GM18870 (cell line): ENCODE data around the gene ZDHHC14.
A peak's percentile ranks its signal among the peaks of the same experiment; 100 is the strongest.
"Not testable (repeated sequence)": the region's sequence is repeated elsewhere in the genome, so short reads cannot be mapped to it uniquely, and the experiment has no call there.

Experiments used
- ATAC-seq: cut with Tn5 transposase; IDR thresholded peaks from one replicate; pipeline ENCODE4 v1.9.1; 2021; ENCODE audit warnings: moderate library complexity; ENCODE audit not compliant: unreplicated experiment

The ZDHHC14 gene

DNA sequence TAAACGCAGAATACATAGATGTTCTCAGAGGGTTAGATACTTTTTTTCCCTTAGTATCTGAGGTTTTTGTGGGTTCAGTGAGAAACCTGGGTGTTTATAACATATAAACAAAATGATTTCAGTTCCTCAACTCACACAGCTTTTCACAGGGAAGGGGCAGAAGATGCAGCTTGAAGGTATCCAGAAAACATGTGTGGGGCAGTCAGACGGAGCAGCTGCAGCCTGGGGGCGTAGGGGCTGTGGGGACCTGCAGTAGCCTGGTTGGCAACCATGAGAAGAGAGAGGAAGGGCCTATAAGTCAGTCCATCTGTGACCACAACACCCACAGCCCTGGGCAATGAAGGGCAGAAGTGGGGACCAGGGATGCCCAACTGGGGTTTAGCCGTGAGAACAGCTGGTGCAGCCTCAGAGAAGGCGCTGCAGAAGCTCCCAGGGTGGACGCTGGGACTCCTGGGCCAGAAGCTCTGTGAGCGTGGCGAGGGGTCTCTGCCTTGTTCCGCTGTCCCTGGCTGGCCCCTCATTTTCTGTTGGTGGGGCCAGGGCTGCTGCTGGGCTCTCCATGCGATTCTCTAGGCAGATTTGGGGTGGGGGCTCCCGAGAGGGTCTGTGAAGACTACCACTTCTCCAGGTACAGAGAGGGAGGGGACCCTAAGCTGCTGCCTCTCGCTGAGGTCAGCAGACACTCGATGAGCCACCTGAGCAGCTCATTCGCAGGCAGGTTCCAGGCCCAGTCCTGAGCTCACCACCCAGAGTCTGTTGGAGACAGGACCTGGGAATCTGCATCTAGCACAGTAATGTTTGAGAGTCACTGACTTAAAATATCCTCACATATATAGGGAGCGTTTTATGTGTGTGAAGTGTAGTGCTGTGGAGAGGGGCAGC lies 181.2 kb downstream of the ZDHHC14 start:
- peak; percentile 44 for ATAC-seq

DNA sequence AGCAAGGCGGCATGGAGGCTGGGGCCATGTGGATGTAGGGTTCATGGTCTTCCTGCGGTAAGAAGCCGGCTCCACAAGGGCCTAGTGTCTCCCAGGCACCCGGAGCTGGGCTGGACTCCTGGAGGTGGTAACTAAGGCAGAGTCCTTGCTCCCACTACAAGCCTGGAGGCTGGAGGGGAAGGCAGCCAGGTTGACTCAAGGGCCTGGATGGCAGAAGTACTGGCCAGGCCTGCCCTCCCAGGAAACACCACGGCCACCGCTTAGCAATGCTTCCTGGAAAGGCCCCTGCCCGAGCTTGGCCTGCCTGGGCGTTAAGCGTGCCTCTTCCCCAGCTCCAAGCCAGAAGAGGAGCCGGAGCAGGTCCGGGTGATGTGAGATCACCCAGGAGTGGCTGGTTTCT lies 182.0 kb downstream of the ZDHHC14 start:
- ATAC-seq: no peak

DNA sequence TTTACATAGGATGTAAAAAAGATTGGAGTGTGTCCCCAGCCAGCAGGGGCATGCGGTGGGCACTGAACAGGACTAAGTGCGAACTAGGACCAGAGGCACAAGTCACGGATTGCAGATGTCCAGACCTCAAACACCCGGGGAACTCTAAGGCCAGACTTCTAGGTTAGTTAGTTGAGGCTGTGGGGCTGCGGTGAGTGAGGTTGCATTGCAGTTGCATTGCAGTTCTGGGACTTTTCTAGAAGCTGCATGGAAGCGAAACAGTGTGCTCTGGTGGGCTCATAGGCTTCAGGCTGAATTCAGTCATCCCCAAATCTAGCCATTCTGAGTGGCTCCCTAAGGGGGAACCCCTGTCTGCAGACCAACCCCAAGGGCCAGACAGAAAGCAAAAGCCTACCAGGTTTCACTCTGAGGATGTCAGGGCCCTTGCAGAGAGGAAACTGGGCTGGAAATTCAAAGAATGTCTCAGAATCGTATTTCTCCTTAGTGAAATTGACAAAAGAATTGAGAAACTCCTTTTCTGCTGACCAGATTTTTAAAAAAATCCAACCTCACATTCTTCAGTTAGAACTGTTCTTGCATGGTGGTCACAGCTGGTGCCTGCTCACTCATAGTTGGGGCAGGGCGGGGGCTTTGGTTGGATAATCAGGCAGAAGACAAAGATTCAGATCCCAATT lies 182.8 kb downstream of the ZDHHC14 start:
- ATAC-seq: peak; percentile 75

GRCh38 chr6:157568702-157569101 lies 187.7 kb downstream of the ZDHHC14 start:
- no peak for ATAC-seq

DNA sequence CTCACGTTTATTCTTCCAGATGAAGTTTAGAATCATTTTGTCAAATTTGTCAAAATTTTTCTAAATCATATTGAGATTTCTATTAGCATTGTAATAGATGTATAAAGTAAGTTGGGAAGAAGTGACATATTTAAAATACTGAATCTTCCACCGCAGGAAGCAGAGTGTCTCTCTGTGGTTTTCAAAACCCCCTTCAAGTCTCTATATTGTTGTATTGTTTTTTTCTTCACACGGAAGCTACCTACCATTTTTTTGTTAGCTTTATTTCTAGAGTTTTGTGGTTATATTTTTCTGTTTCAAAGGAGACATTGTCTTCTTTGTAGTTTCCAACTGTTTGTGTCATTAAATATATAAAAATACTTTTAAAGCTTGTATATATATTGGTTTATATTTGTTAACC lies 188.6 kb downstream of the ZDHHC14 start:
- peak; percentile 56 for ATAC-seq

- ATAC-seq: no peak
Observed at GRCh38 chr6:157570104-157570503, 189.1 kb downstream of the ZDHHC14 start.

- ATAC-seq: no peak
Observed at GRCh38 chr6:157570752-157571151, 189.8 kb downstream of the ZDHHC14 start.

DNA sequence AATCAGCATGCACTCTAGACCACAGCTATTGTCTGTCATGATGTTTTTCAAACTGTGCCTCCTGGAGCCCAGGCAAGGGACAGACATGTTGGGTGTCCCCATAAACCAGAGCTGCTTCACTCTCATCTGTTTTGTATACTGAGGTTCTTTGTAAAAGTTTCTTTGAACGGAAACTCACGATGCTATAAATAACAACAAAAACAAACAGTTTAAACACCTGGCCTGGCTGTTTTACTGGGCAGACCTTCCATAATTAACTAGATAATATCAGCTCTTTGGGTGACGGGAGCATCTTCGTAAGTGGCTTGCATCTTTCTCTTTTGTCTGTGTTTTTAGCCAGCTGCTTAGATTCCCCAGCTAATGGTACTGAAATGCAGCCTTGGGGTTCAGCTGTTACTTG lies 190.3 kb downstream of the ZDHHC14 start:
- peak; percentile 53 for ATAC-seq

DNA sequence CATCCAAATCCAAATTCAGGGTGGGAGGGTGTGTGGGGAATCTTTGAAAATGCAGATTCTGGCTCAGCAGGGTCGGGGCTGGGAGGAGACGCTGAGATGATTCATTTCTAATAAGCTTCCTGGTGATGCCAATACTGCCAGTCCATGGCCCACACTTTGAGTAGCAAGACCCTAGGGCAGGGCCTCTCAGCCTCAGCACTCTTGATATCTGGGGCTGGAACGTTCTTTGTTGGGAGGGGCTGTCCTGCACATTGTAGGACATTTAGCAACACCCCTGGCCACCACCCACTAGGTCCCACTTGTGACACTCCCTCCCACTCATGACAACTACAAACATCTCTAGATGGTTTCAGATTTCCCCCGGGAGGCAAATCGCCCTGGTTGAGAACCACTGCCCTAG lies 191.0 kb downstream of the ZDHHC14 start:
- no peak for ATAC-seq

GRCh38 chr6:157574851-157575424 lies 193.9 kb downstream of the ZDHHC14 start:
- ATAC-seq: no peak

GRCh38 chr6:157575436-157576145 lies 194.6 kb downstream of the ZDHHC14 start:
- ATAC-seq: no peak

DNA sequence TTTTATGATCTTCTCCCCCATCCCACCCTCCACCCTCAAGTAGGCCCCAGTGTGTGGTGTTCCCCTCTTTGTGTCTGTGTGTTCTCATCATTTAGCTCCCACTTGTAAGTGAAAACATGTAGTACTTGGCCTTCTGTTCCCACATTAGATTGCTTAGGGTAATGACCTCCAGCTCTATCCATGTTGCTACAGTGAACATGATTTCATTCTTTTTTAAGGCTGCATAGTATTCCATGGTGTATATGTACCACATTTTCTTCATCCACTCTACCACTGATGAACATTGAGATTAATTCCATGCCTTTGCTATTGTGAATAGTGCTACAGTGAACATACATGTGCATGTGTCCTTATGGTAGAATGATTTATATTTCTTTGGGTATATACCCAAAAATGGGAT lies 196.0 kb downstream of the ZDHHC14 start:
- ATAC-seq: not testable (repeated sequence)

DNA sequence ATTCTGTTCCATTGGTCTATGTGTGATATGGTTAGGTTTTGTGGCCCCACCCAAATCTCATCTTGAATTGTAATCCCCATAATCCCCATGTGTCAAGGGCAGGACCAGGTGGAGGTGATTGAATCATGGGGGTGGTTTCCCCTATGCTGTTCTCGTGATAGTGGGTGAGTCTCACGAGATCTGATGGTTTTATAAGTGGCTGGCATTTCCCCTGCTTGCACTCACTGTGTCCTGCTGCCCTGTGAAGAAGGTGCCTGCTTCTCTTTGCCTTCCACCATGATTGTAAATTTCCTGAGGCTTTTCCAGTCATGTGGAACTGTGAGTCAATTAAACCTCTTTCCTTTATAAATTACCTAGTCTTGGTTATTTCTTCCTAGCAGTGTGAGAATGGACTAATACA lies 197.5 kb downstream of the ZDHHC14 start:
- ATAC-seq: not testable (repeated sequence)

DNA sequence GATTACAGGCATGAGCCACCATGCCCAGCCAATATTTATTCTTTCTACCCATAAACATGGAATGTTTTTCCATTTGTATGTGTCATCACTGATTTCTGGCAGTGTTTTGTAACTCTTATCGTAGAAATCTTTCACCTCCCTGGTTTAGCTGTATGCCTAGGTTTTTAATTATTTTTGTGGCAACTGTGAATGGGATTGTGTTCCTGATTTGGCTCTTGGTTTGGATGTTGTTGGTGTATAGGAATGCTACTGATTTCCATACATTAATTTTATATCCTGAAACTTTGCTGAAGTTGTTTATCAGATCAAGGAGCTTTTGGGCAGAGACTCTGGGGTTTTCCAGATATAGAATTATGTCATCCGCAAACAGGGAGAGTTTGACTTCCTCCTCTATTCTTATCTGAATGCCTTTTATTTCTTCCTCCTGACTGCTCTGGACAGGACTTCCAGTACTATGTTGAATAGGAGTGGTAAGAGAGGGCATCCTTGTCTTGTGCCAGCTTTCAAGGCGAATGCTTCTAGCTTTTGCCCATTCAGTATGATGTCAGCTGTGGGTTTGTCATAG lies 198.6 kb downstream of the ZDHHC14 start:
- ATAC-seq: no peak

GRCh38 chr6:157584036-157584435 lies 203.0 kb downstream of the ZDHHC14 start:
- ATAC-seq: no peak

GRCh38 chr6:157585274-157586087 lies 204.5 kb downstream of the ZDHHC14 start:
- ATAC-seq: no peak

DNA sequence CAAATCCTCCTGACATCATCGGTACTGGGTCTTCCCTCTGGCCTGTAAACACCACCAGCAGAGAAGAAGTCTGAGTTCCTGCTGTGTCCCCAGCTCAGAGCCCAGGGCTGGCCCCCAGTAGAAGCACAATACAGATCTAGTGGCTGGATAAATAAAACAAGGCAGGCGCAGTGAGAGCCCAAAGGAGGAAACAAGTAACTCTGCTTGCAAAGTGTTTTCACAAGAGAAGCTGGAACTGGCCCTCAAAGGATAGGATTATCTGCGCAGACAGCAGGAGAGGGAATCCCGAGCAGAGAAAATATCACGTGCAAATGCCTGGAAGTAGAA lies 205.1 kb downstream of the ZDHHC14 start:
- no peak for ATAC-seq

- no peak for ATAC-seq
Observed at GRCh38 chr6:157586476-157587126, 205.6 kb downstream of the ZDHHC14 start.

DNA sequence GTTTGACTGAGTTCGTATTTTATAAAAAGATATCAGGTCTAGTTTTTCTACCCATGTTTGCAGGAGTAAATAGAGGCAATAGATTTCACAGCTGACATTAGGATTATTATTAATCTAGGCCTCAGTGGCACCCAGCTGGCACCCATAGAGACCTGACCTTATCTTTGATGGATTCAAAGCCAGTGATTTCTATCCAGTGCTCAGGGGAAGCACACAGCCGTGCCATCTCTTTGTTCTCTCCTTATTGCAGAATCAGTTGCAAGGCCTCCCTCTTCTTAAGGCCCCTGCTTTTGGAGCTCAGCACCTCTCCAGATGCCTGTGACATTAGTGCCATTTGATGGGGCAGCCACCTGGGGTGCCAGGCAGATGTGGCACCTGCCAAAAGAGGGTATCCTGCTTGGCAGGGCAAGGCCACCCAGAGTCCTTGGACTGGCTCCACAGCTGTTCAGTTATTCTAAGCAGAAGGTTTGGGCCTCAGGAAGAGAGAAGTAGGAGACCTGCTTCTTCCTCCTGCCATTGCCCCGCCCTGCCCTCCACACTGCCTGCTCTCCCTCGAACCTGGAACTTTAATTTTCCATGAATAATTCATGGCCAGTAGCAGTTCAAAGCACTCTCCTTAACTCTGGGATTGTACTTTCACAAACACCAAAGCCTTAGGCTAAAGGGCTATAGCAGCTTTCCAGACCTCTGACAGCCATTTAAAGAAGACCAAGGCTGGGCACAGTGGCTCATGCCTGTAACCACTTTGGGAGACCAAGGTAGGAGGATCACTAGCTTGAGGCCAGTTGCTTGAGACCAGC lies 206.3 kb downstream of the ZDHHC14 start:
- no peak for ATAC-seq
